GM19238 (cell line): Measurements from ENCODE around the gene NANOS3.
"Not testable (repeated sequence)": the region's sequence is repeated elsewhere in the genome, so short reads cannot be mapped to it uniquely, and the experiment has no call there.

ENCODE experiments used
- DNase-seq: peaks from one replicate; pipeline ENCODE4 v3.0.0; 2011; ENCODE audit warnings: low spot score; ENCODE audit not compliant: insufficient read length

Gene NANOS3

DNA sequence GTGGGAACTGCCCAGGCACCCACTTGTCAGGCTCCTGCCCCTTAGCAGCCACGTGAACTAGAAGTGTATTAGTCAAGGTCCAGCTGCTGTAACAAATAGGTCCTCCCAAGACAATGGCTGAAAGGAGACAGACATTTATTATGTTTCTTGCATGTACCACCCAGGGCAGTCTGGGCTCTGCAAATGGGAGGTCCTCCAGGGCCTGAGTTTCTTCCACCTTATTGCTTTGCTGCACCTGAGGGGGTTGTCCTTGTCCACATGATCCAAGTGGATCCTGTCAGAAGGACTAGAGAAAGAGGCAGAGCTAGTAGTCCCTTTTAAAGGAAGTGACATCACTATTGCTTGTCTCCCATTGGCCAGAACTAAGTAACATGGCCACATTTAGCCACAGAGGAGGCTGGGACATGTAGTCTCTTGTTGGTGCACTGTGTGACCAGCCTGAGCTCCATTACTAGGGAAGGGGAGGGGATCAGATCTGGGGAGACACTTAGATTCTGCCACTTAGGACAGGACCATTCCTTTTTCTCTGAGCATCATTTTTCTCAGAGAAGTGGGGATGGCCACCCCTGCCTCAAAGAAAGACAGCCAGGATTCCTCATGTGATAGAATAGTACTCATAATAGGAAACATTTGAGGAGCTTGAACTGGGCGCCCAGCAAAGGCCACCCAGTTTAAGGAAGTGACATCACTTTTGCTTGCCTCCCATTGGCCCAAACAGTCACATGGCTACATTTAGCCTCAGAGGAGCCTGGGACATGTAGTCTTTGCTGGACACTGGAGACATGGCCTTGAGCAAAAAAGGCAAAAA, 44.2 kb downstream of the NANOS3 start:
- DNase-seq: peak; percentile 48

DNA sequence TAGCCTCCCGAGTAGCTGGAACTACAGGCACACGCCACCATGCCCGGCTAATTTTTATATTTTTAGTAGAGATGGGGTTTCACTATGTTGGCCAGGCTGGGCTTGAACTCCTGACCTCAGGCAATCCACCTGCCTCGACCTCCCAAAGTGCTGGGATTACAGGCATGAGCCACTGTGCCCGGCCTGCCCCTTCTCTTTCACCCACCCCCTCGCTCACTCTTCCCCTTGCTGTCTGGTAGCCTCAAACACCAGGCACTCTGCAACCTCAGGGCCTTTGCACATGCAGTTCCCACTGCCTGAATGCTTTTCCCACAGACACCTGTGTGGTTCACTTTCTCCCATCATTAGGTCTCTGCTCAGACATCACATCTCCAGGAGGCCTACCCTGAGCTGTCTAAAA, 45.2 kb downstream of the NANOS3 start:
- not testable (repeated sequence) for DNase-seq

DNA sequence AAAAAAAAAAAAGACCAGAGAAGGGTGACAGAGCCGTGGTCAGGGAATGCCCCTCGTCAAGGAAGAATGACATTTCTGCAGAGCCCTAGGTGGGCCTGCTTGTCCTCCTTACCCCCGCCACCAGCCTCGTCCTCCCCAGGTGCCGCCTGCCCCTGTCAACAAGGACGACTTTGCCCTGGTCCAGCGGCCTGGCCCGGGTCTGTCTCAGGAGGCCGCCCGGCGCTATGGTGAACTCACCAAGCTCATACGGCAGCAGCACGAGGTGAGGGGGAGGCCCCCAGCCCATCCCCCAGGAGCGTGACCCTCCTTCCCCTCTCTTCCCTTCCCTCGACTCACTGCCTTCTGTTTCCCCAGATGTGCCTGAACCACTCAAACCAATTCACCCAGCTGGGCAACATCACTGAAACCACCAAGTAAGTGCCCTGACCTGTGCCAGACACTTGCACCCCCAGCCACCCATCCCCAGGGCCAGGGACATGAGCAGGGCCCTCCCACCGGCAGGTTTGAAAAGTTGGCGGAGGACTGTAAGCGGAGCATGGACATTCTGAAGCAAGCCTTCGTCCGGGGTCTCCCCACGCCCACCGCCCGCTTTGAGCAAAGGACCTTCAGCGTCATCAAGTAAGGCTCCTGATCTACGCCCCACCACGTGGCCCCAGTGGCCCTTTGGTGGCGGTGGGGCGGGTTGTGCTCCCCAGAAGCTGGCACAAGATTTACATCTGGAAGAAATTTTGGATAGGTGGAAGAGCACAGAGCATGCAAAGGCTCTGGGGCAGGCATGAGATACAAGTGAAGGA, 46.5 kb downstream of the NANOS3 start:
- DNase-seq: no peak

DNA sequence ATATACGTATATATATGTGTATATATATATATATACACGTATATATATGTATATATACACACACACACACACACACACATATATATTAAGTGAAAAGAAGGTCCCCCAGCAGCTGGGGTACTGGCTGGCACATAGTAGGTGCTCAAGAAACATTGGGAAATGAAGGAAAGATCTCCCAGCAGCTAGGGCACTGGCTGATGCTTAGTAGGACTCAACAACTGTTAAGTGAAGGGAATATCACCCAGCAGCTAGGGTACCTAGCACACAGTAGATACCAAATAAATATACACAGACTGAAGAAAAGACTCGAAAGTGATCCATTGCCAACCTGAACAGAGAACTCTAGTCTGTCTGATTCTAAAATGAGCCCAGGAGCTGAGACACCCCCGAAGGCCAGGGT, 49.1 kb downstream of the NANOS3 start:
- DNase-seq: no peak

DNA sequence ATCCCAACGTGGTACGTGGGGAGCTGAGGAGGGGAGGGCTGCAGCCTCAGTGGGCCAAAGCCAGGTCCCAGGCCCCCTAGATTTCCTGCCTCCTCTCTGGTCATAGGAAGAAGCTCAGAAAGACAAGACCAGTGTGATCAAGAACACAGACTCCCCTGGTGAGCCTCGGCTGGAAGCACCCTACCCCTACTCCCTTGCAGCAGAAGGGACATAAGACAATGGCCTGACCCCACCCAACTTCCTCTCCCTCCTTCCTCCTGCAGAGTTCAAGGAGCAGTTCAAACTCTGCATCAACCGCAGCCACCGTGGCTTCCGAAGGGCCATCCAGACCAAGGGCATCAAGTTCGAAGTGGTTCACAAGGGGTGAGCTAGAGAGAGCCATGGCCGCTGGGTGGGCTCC, 49.8 kb downstream of the NANOS3 start:
- DNase-seq: no peak

DNA sequence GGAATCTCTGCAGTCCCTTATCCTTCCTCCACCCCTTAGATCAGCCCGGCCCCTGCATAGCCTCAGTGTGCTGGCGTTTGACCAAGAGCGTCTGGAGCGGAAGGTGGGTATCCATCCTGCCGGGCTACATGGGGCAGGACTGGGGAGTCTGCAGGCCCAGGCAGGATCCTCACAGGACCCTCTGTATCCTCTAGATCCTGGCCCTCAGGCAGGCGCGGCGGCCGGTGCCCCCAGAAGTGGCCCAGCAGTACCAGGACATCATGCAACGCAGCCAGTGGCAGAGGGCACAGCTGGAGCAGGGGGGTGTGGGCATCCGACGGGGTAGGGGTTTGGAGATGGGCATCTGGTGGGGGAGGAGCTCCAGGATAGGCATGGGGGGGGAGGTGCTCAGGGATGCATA, 52.4 kb downstream of the NANOS3 start:
- DNase-seq: no peak

DNA sequence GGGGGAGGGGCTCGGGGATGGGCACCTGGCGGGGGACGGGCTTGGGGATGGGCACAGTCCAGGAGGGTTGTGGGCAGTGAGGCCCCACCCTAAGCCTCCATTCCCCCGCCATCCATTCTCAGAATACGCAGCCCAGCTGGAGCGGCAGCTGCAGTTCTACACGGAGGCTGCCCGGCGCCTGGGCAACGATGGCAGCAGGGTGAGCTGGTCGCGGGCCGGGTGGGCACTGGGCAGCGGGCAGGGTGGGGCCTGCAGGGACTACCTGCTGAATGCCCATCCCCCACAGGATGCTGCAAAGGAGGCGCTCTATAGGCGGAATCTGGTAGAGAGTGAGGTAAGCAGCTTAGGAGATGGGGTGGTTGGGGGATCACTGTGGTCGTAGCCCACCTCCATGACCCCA, 53.0 kb downstream of the NANOS3 start:
- no peak for DNase-seq
